VCaP (cell line): ENCODE results near the gene STIP1.

ENCODE experiments used
- H3K27ac ChIP-seq: fragments of 450-650 bp; 2 replicates; pipeline ENCODE4 v1.5.1; 2017
- TF ChIP-seq, protein P1 (sequence below): fragments of 450-650 bp; conservative IDR thresholded peaks from 2 replicates; pipeline ENCODE4 v1.5.1; 2017; ENCODE audit warnings: mild to moderate bottlenecking, moderate library complexity

The STIP1 gene

DNA sequence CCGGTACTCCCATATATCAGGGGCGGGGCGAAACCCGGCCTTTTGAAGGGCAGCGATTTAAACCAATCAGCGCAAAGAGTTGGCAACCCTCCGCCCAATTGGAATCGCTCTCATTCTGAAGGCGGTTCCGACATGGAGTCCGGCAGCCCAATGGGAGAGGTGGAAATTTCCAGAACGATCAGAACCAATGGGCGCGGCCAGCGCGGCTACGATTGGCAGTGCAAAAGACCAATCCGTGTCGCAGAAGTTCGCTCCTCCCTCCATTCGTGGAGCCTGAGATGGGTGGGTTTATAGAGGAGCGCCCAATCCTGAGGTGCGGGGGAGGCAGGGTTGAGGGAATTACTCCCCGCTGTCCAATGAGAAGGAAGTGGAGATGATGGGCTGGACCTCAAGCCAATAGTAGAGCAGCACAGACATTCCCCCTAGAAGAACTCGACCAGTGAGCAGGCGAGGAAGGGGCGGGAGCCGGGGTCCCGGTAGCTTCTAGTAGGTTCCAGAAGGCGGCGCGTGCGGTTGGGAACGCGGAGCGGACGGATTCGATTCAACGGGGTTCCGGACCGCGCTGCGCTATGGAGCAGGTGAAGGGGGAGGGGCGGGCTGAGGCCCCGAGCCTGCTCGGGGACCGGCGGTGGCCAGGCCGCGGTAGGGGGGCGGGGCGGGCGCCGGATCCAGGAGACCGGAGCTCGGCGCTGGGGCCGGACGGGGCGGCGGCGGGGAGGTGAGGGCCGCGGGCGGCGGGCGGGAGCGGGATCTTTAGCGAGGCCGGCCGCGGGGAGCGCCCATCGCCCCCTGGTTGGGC is at the start of gene STIP1:
TSS of gene STIP1 (plus strand) at position 479 of the 799 bp plus-strand sequence. CDS start at position 570, 91 bp downstream.
- TF ChIP-seq, protein P1, sequence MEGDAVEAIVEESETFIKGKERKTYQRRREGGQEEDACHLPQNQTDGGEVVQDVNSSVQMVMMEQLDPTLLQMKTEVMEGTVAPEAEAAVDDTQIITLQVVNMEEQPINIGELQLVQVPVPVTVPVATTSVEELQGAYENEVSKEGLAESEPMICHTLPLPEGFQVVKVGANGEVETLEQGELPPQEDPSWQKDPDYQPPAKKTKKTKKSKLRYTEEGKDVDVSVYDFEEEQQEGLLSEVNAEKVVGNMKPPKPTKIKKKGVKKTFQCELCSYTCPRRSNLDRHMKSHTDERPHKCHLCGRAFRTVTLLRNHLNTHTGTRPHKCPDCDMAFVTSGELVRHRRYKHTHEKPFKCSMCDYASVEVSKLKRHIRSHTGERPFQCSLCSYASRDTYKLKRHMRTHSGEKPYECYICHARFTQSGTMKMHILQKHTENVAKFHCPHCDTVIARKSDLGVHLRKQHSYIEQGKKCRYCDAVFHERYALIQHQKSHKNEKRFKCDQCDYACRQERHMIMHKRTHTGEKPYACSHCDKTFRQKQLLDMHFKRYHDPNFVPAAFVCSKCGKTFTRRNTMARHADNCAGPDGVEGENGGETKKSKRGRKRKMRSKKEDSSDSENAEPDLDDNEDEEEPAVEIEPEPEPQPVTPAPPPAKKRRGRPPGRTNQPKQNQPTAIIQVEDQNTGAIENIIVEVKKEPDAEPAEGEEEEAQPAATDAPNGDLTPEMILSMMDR = peak; percentile 76
- H3K27ac ChIP-seq = no peak within 1 kb of the TSS

DNA sequence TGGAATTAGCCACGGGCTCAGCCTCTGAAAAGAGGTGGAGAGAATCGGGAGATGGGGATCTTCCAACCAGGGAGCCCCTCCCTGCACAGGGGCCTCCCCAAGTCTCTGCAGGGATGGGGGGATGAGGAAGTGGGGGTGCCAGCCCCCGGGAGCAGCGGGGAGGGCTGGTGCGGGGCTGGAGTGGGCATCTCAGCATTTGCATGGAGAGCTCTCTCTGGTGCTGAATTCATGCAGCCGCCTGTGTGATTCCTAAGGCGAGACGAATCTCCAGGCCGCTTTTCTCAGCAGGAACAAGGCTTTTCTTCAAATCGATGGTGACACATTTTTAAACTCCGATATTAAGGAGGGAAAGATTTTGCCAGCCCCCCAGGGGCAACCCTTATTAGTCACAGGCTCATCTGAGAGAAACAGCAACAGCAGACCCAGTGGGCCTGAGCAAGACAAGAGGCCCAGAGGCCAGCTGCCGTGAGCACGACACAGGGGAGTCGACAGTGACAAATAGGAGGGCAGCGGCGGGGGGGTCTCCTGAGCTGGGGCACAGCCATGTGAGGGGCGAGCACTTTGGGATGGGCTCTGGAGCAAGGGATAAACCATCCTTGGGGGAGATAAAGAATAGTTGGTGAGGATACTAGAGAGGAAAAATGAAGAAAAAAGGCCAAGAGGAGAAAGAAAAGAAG is 49.1 kb upstream of the STIP1 start:
- TF ChIP-seq, protein P1 = no peak

DNA sequence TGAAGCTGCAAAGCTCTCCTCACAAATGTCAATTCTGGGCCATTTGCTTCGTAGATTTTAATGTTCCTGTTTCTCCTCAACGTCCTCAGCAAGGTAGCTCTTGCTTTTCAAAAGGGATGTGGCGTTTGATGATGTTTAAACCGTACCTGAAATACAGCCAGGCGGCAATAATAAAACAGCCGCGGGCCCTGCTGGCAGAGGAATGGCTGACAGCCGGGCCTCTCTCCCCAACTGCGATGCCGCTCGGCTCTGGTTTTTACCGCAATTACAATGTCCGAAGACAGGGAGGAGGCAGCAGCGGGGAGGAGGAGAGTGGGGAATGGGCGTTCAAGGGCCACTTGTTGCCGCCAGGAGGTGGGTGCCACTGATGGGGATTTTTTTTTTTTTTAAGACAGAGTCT is 47.6 kb upstream of the STIP1 start:
- TF ChIP-seq, protein P1 = no peak; the same call in 1 of the 2 replicates
- peak overlapping the region; percentile 100 for H3K27ac ChIP-seq

More for the DNA sequence above, 49.1 kb upstream of the STIP1 start:
- H3K27ac ChIP-seq = peak overlapping the region; percentile 100

DNA sequence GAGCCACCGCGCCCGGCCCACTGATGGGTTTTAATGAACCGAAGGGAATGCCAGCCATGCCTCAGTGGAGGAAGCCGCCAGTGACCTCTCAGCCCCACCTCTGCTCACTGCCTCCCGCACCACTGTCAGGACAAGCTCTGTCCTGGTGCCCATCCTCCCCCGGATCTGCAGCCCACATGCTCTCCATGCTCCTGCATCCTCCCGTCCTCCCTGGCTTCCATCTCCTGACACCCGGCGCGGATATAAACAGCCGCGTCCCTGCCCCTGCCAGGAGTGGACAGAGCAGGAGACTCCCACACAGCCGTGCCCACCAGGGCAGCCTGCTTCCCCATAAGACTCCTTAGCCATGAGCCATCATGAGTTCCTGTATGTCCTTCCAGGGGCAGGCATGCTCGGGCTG is 46.9 kb upstream of the STIP1 start:
- TF ChIP-seq, protein P1 = no peak

DNA sequence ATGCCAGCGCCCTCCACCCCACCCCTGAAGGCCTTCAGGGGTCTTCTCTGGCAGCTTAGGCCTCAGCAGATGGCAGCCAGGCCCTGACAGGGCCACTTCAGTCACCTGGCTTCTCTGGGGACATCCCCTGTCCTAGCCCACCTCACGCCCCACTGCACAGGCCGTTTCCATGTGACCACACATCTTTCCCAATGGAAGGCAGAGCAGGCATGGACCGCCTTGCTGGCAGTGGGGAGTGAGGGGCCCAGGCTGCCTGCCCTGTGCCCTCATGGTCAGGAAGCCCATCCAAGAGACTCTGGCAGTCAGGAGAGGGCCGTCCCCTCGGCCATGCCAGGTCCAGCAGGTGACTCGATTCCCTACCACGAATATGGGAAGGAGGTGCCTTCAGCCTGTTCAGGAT is 45.9 kb upstream of the STIP1 start:
- TF ChIP-seq, protein P1 = no peak
- H3K27ac ChIP-seq = peak overlapping the region; percentile 100

More for the DNA sequence above, 46.9 kb upstream of the STIP1 start:
- peak overlapping the region; percentile 100 for H3K27ac ChIP-seq

DNA sequence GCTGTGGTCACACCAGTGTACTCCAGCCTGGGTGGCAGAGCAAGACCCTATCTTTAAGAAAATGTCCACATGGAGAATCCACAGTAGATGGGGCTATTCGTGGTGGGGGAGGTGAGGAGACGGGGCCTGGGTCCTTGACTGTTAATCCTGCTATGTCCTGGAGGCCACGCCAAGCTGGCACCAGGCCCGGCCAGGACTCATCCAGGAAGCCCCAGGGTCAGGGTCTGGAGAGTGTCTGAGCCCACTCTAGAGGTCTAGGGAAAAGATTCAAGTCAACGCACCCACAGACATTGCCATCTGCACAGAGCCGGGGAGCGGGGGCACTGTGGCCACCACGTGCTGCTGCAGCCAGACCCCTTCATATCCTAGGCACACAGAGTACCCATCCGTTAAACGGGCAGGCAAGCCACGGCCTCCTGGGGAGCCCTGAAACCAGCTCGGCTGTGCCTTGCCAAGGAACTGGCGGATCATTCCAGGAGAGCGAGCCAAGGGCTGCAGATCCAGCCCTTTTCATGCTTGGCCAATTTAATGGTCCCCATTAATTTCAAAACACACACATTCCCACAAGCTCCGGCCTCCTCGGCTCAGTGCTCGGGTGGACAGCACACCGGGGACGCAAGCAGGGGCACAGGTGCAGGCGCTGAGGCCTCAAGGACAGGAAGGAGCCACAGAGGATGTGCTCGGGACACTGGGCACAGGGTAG is 44.7 kb upstream of the STIP1 start:
- peak overlapping the region; percentile 100 for H3K27ac ChIP-seq
- TF ChIP-seq, protein P1 = 0 out of 2 replicates have a peak, but pooled peaks have one; percentile 15
